ENCODE measurements around the gene SPATA13.
"Not testable (repeated sequence)": the region's sequence is repeated elsewhere in the genome, so short reads cannot be mapped to it uniquely, and the experiment has no call there.

Gene SPATA13

GRCh38 chr13:24286624-24287023 lies 126.1 kb downstream of the SPATA13 start:
- no peak for DNase-seq

- no peak for DNase-seq
Observed at GRCh38 chr13:24287748-24288287, 127.3 kb downstream of the SPATA13 start.

- DNase-seq, result no peak
Observed at GRCh38 chr13:24288870-24289269, 128.3 kb downstream of the SPATA13 start.

DNA sequence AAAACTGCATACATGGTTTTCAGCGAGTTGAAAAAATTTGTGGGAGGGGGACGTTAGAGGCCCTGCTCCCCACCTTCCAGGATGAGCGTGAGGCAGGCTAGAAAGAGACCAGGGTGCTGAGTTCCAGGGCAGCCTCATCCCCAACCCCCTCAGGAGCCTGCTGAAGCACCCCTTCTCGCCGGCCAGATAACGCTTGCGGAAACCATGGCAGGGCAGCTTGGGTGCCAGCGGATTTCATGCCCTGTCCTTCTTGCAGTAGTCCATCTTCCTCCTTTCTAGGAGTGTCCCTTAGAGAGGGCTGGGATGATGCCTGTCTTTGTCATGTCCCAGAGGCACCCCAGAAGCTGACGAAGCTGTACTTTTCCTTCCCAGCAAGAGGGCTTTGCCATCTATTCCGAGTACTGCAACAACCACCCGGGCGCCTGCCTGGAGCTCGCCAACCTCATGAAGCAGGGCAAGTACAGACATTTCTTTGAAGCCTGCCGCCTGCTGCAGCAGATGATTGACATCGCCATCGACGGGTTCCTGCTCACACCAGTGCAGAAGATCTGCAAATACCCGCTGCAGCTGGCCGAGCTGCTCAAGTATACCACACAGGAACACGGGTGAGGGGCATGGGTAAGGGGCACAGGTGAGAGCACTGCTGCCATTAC lies 129.9 kb downstream of the SPATA13 start:
- no peak for DNase-seq

- no peak for DNase-seq
Observed at GRCh38 chr13:24292481-24292880, 132.0 kb downstream of the SPATA13 start.

DNA sequence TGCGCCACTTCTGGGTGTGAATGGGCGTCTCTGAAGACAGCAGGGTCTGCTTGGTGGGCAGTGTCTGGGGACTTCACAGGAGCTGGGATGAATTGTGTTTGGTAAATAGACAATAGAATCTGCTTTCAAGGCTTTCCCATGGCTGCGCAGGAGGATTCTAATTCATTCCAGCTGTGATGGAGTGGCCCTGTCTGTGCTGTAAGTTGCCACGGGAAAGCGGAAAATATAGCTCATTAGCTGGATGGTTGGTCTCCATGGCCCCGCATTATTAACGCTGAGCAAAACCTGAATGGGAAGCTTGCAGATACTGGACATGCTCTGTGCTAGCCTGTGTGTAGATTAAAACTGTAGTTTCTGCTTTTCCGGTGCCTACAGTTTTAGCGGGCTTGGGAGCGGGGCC lies 133.2 kb downstream of the SPATA13 start:
- DNase-seq, result no peak

GRCh38 chr13:24299488-24300114 lies 139.1 kb downstream of the SPATA13 start:
- no peak for DNase-seq

DNA sequence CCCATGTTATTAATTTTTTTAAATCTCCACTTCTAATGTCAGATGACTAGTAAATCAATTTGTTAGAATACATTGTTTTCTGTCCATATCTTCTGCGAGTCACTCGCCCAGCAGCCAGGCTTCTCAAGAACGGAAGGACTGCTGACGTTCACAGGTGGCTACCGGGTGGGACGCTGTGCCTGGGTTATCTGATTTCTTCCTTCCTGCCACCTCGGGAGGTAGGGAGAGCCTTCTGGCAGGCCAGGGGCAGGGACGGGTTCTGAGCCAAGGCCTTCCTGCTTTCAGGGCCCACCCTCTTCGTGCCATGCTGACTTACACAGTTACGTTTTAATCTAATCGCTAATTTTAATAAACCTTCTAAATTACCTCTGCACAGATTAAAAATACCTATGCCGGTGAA lies 140.9 kb downstream of the SPATA13 start:
- DNase-seq, result no peak

GRCh38 chr13:24301911-24302310 lies 141.4 kb downstream of the SPATA13 start:
- DNase-seq, result no peak

- DNase-seq, result no peak
Observed at GRCh38 chr13:24304620-24305019, 144.1 kb downstream of the SPATA13 start.

GRCh38 chr13:24306632-24307031 lies 146.1 kb downstream of the SPATA13 start:
- no peak for DNase-seq

- no peak for DNase-seq
Observed at GRCh38 chr13:24307211-24308067, 146.9 kb downstream of the SPATA13 start.

DNA sequence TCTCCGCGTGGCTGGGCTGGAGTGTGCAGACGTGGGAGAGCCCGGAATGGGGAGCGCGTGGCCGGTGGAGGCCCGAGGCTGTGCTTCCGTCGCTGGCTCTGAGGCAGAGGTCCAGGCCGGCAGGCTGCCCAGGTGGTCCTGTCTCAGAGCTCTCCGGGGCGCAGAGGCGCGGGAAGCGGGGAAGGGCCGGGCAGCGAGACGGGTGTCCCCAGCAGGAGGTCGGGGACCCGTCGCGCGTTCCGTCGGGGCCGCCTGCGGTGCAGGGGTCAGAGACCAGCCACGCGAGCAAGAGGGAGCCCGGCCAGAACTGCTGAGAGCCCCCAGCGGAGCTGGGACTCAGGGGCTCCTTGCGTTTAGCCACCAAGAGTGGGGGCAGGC lies 147.5 kb downstream of the SPATA13 start:
- no peak for DNase-seq

- DNase-seq, result no peak
Observed at GRCh38 chr13:24308488-24309020, 148.0 kb downstream of the SPATA13 start.

- not testable (repeated sequence) for DNase-seq
Observed at GRCh38 chr13:24309300-24309699, 148.8 kb downstream of the SPATA13 start, which contains the start of gene C1QTNF9. TSS of gene C1QTNF9 (plus strand) at chr13:24309580. CDS start at chr13:24316004, 6,424 bp downstream.

- no peak for DNase-seq
Observed at GRCh38 chr13:24313439-24313838, 152.9 kb downstream of the SPATA13 start.

DNA sequence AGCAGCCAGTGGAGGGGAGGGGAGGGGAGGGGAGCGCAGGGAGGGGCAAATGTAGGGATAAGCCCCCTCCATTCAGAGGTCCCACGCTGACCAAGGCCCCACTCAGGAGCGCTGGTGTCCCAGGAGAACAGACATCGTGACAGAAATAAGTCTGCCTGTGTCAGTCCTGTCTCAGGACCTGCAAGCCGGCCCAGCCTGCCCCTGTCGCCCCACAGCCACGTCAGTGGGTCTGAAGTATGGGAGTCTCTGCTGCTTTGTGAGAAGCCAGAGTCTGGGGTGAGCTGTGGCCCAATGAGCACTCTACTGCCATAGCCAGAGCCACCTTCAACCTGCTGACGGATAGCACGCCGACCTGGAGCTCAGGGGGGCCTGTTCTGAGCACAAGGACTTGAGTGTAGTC lies 157.3 kb downstream of the SPATA13 start:
- not testable (repeated sequence) for DNase-seq

DNA sequence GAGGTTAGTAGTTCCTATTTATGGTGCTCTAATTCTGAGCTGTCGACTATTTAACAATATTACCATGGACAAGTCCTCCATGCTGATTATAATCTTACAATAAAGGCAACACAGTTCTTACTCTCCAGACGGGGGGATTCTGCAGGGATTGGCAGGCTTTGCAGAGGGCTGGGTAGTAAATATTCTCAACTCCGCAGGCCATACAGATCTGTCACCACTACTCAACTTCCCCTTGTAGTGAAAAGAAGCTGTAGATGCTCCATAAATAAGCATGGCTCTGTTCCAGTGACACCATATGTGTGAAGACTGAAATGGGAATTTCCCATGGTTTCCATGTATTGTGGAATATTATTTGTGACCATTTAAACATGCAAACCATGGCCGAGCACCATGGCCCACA lies 158.4 kb downstream of the SPATA13 start:
- not testable (repeated sequence) for DNase-seq

DNA sequence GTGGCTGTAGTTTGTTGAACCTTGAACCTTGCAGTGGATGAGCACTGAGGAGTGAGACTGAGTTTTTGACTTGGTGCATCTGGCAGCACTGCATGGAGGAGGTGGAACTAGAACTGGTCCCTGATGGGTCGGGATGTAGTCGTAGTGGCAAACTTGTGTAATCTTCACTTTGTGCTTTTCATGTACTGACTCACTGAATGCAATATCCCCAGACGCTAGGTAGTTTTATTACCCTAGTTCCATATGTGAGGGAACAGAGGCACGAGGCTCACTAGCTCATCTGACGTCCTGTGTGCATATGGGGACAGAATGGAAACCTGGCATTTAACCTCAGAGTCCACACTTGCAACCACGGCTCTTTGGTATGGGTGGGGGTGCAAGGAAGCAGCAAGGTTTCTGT lies 159.1 kb downstream of the SPATA13 start:
- DNase-seq, result not testable (repeated sequence)

DNA sequence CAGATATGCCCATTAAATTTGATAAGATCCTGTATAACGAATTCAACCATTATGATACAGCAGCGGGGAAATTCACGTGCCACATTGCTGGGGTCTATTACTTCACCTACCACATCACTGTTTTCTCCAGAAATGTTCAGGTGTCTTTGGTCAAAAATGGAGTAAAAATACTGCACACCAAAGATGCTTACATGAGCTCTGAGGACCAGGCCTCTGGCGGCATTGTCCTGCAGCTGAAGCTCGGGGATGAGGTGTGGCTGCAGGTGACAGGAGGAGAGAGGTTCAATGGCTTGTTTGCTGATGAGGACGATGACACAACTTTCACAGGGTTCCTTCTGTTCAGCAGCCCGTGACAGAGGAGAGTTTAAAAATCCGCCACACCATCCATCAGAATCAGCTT lies 160.9 kb downstream of the SPATA13 start:
- not testable (repeated sequence) for DNase-seq

- DNase-seq, result not testable (repeated sequence)
Observed at GRCh38 chr13:24322470-24322869, 161.9 kb downstream of the SPATA13 start.

DNA sequence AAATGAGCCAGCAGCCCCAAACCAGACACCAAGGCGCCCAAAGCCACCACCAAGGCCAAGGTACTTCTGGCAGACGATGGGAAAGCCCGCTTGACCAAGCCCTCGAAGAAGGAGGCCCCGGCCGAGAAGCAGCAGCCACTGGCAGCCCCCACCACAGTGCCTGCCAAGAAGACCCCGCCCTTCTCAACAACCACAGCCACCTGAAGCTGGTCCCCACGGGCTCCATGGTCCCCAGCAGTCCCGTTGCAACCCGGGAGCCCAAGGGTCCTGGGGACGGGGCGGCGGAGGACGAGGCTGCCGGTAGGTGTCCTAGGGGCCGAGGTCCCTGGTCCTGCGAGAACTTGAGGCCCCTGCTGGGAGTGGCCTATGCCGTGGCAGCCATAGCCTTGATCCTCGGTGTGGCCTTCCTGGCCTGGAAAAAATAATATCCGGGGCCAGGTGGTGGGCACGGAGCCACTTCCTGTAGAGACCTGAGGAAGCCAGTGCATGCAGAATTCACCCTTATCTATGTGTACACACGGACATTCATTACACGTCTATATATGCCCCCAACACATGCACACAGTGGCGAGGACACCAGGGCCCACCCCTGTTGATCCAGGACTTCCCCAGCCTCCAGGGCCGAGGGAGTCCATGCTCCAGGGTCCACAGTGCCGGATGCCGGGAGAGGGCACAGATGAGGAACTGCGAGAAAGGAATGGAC lies 162.7 kb downstream of the SPATA13 start:
- no peak for DNase-seq

- DNase-seq, result no peak
Observed at GRCh38 chr13:24323739-24324075, 163.2 kb downstream of the SPATA13 start.

Measured in femur (tissue), 1 donor.